Activated CD8-positive, alpha-beta memory T cell treated with anti-CD3 and anti-CD28 coated beads, Interleukin-2, amount 50 U/mL, for 1 hour (primary cell): Measurements from ENCODE around the gene EIF3F.

Experiments used
- DNase-seq: peaks from one replicate; pipeline ENCODE4 v3.0.0-alpha.2; 2020; ENCODE audit errors: extremely low read depth

The EIF3F gene, protein sequence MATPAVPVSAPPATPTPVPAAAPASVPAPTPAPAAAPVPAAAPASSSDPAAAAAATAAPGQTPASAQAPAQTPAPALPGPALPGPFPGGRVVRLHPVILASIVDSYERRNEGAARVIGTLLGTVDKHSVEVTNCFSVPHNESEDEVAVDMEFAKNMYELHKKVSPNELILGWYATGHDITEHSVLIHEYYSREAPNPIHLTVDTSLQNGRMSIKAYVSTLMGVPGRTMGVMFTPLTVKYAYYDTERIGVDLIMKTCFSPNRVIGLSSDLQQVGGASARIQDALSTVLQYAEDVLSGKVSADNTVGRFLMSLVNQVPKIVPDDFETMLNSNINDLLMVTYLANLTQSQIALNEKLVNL

DNA sequence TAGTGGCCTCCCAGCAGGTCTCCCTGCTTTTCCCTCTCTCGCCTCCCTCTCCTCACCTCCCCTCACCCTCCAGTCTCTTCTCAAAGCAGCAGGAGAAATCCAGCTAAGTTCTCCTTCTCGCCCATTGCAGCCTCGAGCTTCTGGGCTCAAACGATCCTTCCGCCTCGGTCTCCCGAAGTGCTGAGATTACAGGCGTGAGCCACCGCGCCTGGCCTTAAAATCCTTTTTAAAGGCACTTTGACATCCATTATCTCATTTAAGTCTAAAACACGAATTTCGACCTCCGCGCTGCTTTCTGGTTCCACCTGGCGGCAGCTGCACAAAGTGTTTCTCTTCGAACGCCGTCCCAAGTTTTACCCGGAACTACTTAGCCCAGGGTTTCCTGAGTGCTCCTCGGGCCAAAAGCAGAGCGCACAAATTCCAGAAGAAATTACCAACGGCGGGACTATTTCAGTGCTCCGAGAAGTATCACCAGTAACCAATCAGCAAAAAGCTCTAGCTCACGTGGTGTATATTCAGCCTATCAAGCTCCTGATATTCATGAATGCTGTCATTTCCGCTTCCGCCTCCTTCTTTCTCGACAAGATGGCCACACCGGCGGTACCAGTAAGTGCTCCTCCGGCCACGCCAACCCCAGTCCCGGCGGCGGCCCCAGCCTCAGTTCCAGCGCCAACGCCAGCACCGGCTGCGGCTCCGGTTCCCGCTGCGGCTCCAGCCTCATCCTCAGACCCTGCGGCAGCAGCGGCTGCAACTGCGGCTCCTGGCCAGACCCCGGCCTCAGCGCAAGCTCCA is at the start of gene EIF3F:
EIF3F (plus strand) TSS at position 570 of the 792 bp plus-strand sequence; CDS start at position 586, 16 bp downstream.
- DNase-seq: peak; percentile 85

DNA sequence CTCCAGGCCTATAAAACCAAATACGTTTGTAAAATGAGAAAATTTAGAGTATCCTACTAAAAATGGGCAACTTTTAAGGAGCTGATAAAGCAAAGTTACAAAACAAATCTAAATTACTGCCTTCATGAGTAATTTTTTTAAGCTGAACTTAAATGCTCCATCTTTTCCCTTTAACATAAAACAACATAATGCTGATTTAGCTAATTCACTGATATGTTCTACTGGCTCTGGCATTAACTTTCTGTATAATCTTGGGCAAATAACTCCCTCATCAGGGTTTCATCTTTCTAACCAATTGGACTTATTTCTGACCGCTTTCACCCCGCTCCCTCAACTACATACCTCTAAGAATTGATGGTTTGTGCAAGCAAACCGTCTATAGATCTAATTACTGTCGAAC is 46.0 kb upstream of the EIF3F start:
- DNase-seq: no peak

DNA sequence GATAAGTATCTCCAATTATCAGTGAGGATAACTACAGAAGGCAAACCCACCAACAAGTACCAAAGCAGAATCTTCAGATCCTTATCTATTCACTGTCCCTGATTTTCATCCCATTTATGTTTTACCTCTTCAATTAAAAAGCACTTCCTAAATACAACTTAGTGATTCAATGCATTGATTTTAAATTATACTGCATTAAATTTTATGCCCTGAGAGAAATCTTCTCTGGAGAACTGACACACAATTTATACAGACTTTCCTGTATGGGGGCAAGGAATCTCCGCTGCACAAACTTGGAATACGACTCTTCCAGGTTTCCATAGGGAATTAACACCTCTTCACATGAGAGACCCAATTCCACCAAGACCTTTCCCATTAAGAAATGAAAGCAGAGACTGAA is 45.5 kb upstream of the EIF3F start, which contains the start of gene OR10A3:
OR10A3 (minus strand) TSS at position 101 of the 400 bp plus-strand sequence. CDS start 2,188 bp downstream, outside the sequence.
- no peak for DNase-seq

DNA sequence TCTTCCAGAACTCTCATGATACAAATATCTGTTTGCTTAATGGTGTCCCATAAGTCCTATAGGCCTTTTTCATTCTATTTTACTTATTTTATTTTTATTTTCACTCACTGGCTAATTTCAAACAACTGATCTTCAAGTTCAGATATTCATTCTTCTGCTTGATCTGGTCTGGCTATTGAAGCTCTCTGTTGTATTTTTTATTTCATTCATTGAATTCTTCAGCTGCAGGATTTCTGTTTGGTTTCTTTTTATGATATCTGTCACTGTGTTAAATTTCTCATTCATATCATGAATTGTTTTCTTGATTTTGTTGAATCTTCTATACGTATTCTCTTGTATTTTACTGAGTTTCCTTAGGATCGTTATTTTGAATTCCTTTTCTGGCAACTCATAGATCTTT is 43.0 kb upstream of the EIF3F start:
- DNase-seq: no peak

DNA sequence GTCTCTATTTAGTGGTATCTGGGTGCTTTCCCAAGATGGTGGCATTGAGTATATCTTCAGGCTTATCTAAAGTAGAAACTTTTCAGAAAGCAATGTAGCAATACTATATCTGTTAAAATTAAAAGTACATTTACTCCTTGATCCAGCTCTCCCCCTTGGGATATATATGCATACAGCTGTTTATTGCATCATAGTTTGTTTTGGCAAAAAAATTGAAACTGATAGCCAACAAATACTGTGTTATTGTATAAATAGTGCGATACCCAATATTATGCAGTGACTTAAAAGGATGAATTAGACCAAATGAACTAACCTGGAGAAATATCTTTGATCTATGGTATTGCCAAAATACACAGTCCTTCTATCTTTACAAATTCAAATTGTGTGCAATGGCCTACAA is 37.2 kb upstream of the EIF3F start:
- DNase-seq: no peak

DNA sequence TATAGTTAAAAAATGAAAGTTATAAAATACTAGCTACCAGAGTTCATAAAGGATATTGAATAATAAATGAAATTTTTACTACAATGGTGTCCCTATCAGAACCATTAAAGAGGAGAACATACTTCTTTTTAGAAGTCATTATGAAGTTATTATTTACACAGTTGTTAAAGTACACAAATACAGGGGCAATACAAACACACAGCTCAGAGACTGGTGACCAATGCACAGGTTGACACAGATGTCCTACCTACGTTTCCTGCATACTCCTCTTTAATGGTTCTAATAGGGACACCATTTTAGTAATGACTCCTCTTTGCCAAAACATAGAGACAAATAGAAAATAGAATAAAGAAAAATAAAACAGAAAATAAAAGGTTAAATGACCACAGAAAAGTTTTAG is 31.9 kb upstream of the EIF3F start:
- no peak for DNase-seq

DNA sequence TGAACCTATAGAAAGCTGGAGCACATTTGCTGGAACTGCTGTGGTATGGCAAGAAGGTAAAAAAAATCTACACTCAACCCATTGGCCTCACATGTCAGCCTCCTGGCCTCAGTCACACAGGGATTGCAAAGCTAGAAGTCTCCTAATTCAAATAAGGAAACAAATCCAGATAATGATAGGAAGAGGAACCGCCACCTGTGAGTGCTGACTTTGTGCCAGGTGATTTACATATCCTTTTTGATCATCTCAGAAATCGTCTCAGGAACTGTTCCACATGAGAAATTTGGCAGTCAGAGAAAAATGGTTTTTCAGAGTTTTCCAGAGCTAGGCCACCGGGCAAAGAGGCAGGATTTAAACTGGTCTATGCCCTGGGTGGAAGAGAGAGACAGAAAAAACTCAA is 22.9 kb upstream of the EIF3F start:
- no peak for DNase-seq

DNA sequence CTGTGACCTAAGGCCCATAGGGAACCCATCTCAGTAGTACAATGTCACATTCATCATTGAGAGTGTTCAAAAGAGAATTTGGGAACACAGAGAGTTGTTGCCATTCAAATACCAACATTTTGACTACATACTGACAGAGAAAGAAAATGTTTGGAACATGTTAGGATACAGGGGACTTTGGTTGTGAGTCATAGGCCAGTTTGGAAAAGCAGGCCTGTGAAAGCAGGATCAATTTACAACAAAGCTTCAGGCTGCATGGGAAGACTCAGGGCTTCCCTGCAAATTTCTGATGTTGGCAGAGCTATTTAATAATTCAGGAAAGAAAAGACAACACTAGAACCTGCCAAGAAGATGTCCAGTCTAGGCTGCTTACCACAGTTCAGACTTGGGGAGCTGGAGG is 22.3 kb upstream of the EIF3F start:
- DNase-seq: no peak

DNA sequence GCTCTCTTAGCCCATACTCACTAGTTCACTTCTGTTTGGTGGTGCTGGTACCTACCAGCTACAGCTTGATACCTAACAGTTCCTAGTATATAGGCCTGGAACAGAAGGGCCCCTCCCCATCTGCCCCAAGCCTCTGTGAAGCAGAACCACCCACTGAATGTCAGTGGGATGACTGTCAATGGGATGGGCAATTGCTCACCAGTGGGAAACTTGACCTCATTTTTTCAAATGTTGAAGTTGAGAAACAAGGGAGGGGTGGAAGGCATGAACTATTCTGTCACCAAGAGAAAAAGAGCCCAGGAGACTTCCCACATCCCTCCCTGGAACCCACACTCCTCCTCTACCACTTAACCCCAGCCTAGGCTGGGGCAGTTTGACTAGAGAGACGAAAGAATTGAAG is 21.8 kb upstream of the EIF3F start, which contains the start of gene NLRP10:
NLRP10 (minus strand) TSS at position 62 of the 400 bp plus-strand sequence. CDS start 1,952 bp downstream, outside the sequence.
- DNase-seq: no peak

DNA sequence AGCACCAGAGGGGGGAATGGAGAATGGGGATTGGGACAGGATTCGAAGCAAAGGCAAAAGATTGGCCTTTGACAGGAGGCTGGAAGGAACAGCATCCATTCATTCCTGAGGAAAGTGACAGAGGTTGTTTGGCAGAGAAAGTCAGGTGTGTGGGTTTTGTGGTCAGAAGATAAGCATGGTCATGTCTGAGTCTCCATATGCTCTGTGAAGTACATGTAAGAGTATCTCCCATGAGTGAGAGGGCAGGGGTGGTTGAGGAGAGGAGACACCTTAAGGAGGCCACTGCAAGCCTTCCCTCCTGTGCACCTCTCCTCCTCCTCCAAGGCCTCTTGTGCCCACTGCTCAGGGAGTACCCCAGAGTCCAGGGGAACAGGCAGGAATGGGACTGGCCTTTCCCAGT is 20.0 kb upstream of the EIF3F start:
- no peak for DNase-seq

DNA sequence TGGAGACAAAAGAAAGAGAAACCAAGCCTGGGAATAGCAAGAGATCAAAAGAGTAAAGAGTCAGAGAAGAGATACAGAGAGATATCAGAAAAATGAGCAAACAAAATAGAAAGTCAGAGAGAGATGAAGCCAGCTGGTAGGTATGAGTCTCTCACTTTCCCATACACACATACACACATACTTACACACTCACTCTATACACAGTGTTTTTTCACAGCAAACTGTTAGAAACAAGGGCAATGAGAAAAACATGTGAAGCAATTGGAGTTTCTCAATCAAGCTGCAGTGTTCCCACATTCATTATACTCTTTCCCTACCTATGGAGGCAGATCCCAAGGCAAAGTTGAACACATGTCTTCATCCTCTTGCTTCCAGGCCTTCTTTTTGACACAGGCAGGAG is 19.3 kb upstream of the EIF3F start:
- DNase-seq: no peak

DNA sequence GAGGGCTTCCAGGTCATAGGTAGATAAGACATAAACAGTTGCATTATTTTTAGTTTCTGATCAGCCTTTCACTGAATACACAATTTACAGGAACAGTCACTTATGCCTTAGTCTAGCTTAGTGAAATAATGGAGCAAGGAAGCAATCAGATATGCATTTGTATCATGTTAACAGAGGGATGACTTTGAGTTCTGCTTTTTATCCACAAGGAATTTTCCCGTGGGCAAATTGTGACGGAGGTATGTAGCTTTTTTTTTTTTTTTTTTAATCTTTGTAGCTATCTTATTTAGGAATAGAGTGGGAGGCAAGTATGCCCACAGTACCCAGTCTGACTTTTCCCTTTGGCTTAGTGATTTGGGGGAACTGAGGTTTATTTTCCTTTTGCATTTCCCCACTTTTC is 18.5 kb upstream of the EIF3F start:
- DNase-seq: no peak

DNA sequence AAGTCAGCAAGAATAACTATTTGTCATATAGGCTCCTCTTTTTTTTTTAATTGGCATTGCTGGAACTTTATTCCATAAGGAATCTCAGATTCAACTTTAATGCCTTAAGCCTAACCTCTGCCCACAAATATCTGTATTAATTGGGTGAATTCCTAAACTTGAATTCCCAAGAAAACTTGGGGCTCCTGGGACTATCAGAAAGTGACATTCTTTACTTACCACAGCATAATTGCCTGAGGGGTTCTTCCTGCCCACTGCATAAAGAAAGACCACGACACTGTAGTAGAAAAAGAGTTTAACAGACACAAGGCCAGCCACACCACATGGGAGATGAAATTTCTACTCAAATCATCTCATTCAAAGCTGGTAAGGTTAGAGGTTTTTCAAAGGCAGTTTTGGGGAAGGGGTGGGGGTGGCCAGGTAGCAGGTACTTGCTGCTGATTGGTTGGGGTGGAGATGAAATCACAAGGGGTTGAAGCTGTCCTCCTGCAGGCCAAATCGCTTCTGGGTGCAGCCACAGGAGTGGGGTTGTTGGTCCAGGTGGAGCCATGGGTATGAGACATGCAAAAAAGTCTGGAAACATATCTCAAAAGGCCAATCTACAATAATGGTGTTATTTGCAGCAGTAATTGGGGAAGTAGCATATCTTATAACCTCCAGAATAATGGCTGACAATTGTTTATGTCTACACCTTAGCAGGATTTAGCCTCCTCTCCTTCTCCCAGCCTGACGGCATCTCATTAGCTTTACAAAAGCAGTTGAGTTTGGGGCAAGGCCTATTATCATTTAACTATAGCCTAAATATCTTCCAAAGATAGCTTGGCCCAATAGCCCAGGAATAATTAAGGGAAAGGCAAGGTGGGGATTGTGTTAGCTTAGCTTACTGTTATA is 17.1 kb upstream of the EIF3F start:
- no peak for DNase-seq

DNA sequence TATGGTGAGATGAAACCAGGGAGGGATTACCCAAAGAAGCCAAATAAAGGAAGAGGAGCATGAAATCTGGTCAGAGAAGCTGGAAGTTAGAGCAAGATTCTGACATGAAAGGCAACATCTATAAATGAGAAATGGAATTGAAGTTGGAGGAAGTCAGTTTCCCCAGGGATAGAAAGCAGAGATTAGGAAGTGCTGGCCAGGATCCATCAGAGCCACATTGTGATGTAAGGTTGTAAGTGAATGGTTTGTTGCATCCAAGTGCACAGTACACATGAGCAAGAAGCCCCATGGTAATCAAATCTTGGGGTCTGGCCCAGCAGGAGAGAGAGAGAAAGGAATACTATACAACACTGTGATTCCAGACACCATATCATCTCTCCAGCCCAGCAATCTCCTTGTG is 15.3 kb upstream of the EIF3F start:
- no peak for DNase-seq

DNA sequence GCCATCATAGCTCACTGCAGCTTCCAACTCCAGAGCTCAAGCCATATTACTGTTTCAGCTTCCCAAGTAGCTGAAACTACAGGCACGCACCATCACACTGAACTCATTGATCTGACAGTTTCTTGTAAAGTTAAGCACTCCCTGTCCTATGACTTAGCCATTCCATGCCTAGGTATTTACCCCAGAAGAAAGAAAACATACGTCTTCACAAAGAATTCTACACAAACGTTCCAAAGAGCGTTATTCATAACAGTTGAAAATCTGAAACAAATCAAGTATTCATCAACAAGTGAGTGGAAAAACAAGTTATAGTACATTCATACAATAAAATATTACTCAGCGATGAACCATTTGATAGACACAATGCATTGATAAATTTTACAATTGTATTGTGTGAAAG is 14.1 kb upstream of the EIF3F start:
- DNase-seq: no peak

DNA sequence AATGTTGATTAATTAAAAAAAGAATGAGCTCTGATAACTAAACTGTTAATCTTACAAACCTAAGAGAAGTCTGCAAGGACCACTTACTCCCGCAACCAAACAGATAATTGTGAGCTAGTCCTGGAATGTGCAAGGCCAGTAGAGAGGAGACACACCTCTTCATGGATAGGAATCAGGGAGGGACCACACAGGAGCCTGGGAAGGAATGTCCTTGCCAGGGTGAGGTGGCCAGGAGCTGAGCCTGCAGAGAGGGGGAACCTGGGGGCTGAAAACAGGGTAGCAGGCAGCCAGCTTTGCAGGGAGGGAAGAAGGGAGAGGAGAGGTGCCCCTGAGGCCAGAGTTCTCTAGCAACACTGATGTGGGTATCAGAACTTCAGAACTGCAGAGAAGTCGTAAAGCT is 12.5 kb upstream of the EIF3F start:
- DNase-seq: no peak

DNA sequence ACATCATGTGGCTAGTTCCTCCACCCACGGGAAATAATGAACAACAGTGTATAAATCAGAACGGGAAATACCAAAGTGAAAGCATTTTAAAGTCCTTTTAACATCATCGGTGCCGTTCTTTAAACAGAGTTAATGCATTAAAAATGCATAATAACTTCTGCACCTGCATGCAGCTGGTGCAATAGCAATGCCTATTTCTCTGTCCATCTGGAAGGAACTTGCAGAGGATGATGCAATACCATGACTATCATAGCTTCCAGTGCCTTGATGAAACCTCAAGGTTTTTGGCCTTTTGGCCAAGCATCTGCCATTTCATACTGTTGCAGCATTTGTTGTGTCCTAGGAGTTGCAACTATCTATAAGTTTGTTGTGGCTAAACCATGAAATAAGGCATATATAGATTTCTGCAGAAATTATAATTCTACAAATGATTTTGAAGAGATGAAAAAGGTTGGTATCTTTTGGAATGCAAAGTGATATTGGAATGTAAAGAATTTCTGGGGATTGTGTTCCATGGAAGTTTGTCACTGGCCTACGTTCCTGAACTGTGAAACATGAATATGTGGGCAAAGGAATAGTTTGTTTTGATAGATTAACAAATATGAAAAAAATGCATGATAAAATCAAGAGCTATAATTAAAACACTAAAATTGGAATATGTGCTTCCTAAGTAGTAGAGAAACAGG is 9.8 kb upstream of the EIF3F start:
- no peak for DNase-seq

DNA sequence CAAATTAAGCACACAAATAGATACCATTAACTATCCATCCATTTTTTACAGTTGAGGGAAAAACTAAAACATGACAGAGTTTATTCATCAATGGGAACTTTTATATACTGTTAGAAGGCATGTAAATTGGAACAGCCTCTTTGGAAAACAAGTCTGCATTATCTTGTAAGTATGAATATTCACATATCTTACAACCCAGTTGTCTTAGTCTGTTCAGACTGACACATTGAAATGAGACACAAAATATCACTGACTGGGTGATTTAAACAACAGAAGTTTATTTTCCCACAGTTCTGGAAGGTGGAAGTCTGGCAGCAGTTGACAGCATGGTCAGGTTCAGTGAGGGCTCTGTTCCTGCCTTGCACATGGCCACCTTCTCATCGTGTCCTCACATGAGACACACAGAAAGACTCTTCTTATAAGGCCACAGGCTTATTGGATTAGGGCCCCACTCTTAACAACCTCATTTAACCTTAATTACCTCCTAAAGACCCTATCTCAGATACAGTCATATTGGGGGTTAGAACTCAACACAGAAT is 5.4 kb upstream of the EIF3F start:
- DNase-seq: no peak

DNA sequence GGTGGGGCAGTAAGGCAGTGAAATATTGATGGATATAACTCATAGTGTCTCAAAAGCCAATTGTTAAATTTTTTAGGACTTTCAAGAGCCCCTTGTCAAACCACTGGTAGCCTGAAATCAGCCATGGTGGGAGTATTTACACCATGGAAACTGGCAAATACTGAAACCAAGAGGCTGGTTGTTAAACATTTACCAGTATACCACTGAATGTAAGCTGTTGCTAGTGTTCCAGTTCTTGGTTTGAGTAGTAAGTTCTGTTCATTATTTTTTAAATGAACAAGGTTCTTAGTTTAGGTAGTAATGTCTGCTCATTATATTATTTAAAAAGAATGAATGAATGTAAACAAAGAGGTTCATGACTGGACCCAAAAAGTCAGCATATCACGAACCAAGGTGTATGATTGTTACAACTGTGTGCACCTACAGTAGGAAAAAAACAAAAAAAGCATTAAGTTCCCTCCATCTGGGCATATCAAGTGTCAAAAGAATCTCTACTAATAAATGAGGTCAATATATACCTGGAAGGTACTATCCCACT is 4.5 kb upstream of the EIF3F start:
- no peak for DNase-seq

DNA sequence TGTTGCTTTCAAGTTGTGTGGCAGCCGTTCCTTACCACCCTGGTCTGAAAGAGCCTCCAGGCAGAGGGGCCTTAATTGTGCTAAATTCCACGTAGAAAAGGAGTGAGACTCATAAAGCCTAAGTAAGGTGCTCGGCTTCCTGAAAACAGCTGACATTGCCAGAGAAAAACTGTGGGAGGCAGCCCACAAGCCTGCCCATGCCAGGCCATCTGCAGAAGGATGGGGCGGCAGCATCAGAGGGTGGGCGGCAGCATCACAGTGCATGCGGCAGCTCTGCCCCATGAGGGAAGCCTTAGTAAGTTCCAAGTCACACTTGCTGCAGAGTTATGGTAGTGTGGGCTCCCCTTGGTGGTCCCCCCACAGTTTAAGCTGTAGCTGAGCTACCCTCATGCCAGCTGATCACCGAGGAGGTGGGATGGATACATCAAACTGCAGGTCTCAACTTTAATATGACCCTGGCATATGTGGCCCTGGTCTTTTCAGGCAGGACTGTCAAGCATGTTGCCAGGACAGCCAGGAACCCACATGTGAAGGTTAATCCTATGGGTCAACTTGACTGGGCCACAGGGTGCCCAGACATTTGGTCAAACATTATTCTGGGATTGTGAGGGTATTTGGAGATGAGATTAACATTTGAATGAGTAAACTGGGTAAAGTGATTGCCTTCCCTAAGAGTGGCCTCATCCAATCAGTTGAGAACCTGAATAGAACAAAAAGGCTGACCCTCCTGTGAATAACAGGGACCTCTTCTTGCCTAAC is 3.1 kb upstream of the EIF3F start:
- no peak for DNase-seq
